ENCODE data around the gene SEH1L. TPM values are rescaled to one million over a fixed set of nuclear protein-coding genes. Genes with fewer than 3 reads are reported as not detected.
"Not testable (repeated sequence)": the region's sequence is repeated elsewhere in the genome, so short reads cannot be mapped to it uniquely, and the experiment has no call there.

SEH1L gene
- total RNA-seq, result 10 to 100 TPM; 90.3 to 92.5 TPM

DNA sequence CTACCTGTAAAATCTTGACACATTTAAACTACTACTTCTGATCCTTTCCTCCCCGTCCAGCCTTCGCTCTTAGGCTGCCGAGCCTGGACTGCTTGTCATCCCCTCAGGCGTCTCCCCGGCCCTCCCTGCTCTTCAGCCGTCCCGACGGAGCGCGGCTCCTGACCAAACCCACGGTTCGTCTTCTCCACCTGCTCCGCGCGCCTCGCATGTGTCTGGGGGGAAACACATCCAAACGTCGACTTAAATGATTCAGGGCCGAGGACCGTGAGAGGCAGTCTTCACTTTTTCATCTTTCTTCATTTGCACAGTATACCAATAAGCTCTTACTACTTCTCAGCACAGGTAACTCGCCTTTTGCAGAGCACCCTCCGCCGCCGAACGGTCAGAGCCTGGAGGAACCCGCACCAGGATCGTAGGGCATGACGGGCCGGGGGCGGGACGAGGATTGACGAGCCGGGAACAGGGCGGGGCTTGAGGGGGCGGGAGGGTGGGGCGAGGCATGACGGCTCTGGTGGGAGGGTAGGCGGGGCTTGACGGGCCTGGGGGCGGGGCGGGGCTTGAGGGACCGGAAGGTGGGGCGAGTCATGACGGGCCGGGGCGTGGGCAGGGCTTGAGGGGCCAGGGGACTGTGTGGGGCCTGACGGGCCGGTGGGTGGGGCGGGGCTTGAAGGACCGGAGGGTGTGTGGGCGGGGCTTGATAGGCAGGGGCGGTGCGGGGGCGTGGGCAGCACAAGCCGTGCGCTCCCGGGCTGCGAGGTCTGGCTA lies at the start of gene SEH1L:
TSS of gene SEH1L (plus strand) at position 727 of the 765 bp plus-strand sequence. CDS start 111 bp downstream, outside the sequence.
- H3K36me3 Mint-ChIP-seq, result peaks cover 20% of the 10 kb centered on the region
- POLR2A ChIA-PET, result interaction anchor here (1.0 to 2.3 kb wide), 9 partner anchors 15 to 615 kb away, joined by 3 to 17 read pairs (median 5); partner anchors contain the start of genes AFG3L2, CEP192 and PTPN2
- CTCF ChIA-PET, result no interaction called here
- H3K9me3 Mint-ChIP-seq, result peaks cover 4% of the 10 kb centered on the region
- peaks cover 44% of the 10 kb centered on the region for H3K4me1 Mint-ChIP-seq (ENCODE audit: low read depth)
- DNase-seq, result peak; percentile 100
- peak within 1 kb of the TSS; percentile 97 for H3K27ac Mint-ChIP-seq
- intact Hi-C loops (cut with micrococcal nuclease), result loop anchor here (1.0 kb wide), 7 partner anchors 44 to 570 kb away; partner anchors contain the start of genes AFG3L2, CEP192 and PSMG2
- no peaks in the 10 kb centered on the region for H3K27me3 Mint-ChIP-seq
- H3K4me3 Mint-ChIP-seq, result peak within 1 kb of the TSS; percentile 95

DNA sequence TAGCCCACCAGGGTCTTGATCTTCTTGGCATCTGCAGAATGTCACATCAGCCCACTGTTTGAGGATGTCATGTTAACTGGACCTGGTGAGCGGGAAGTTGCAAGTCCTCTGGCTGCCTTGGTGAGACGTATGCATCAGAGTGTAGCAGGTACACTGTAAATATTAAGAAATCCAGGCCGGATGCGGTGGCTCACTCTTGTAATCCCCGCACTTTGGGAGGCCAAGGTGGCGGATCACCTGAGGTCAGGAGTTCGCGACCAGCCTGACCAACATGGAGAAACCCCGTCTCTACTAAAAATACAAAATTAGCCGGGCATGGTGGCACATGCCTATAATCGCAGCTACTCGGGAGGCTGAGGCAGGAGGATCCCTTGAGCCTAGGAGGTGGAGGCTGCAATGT lies 46.6 kb upstream of the SEH1L start:
- H3K4me3 Mint-ChIP-seq; H3K36me3 Mint-ChIP-seq; intact Hi-C loops (cut with micrococcal nuclease); POLR2A ChIA-PET; H3K4me1 Mint-ChIP-seq (ENCODE audit: low read depth); DNase-seq; CTCF ChIA-PET; H3K27me3 Mint-ChIP-seq; H3K9me3 Mint-ChIP-seq; H3K27ac Mint-ChIP-seq: not testable (repeated sequence)

DNA sequence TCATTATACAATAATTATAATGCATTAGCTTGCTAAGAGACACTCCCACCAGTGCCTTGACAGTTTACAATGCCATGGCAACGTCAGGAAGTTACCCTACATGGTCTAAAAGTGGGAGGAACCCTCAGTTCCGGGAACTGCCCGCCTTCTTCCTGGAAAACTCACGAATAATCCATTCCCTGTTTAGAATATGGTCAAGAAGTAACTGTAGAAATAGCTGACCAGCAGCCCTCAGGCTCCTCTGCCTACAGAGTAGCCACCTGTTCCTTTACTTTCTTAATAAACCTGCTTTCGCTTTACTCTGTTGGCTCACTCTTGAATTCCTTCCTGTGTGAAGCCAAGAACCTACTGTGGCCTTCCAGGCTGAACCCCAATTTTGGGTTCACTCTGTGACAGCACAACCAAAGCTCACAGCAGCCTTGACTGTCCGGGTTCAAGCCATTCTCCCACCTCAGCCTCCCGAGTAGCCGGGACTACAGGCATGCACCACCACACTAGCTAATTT lies 43.7 kb upstream of the SEH1L start:
- intact Hi-C loops (cut with micrococcal nuclease), result no loop called here

GRCh38 chr18:12906119-12906518 lies 41.7 kb upstream of the SEH1L start:
- no peaks in the 10 kb centered on the region for H3K9me3 Mint-ChIP-seq
- POLR2A ChIA-PET, result interaction anchor here (0.6 kb wide), 1 partner anchor 40 kb away, joined by 3 read pairs; no protein-coding TSS in a partner anchor
- intact Hi-C loops (cut with micrococcal nuclease), result no loop called here
- H3K27ac Mint-ChIP-seq, result no peak overlapping the region
- H3K27me3 Mint-ChIP-seq, result peaks cover 2% of the 10 kb centered on the region
- peaks cover 11% of the 10 kb centered on the region for H3K4me1 Mint-ChIP-seq (ENCODE audit: low read depth)
- DNase-seq, result no peak
- H3K4me3 Mint-ChIP-seq, result no peak overlapping the region
- CTCF ChIA-PET, result no interaction called here
- H3K36me3 Mint-ChIP-seq, result no peaks in the 10 kb centered on the region

More for the DNA sequence above, 43.7 kb upstream of the SEH1L start:
- DNase-seq, result peak; percentile 77
- peaks cover 8% of the 10 kb centered on the region for H3K4me1 Mint-ChIP-seq (ENCODE audit: low read depth)
- CTCF ChIA-PET, result interaction anchor here (0.9 to 1.5 kb wide), 3 partner anchors 9 to 177 kb away, joined by 3 to 5 read pairs (median 4); no protein-coding TSS in a partner anchor
- peak overlapping the region; percentile 68 for H3K27ac Mint-ChIP-seq
- H3K4me3 Mint-ChIP-seq, result peak overlapping the region; percentile 50
- H3K9me3 Mint-ChIP-seq, result no peaks in the 10 kb centered on the region
- H3K27me3 Mint-ChIP-seq, result peaks cover 2% of the 10 kb centered on the region
- POLR2A ChIA-PET, result interaction anchor here (0.6 to 1.6 kb wide), 3 partner anchors 16 to 44 kb away, joined by 3 to 6 read pairs (median 3); no protein-coding TSS in a partner anchor
- no peaks in the 10 kb centered on the region for H3K36me3 Mint-ChIP-seq

- CTCF ChIA-PET, result no interaction called here
- no peak for DNase-seq
- Mint-ChIP-seq H3K4me1 (ENCODE audit: low read depth) (peaks cover 14% of the 10 kb centered on the region), H3K36me3 (peaks cover 1% of the 10 kb centered on the region), H3K27me3 (peaks cover 2% of the 10 kb centered on the region), H3K4me3 (no peak overlapping the region), H3K9me3 (no peaks in the 10 kb centered on the region), H3K27ac (no peak overlapping the region)
- POLR2A ChIA-PET, result interaction anchor here (0.6 kb wide), 1 partner anchor 40 kb away, joined by 3 read pairs; no protein-coding TSS in a partner anchor
- intact Hi-C loops (cut with micrococcal nuclease), result no loop called here
These were observed 41.0 kb upstream of the SEH1L start for GRCh38 chr18:12906773-12907172.

GRCh38 chr18:12907258-12907925 lies 40.4 kb upstream of the SEH1L start:
- no peak for DNase-seq
- Mint-ChIP-seq H3K9me3 (no peaks in the 10 kb centered on the region), H3K27ac (no peak overlapping the region), H3K36me3 (peaks cover 1% of the 10 kb centered on the region), H3K4me1 (ENCODE audit: low read depth) (peaks cover 14% of the 10 kb centered on the region), H3K27me3 (peaks cover 2% of the 10 kb centered on the region), H3K4me3 (no peak overlapping the region)
- ChIA-PET CTCF (no interaction called here), POLR2A (no interaction called here)
- intact Hi-C loops (cut with micrococcal nuclease), result no loop called here

DNA sequence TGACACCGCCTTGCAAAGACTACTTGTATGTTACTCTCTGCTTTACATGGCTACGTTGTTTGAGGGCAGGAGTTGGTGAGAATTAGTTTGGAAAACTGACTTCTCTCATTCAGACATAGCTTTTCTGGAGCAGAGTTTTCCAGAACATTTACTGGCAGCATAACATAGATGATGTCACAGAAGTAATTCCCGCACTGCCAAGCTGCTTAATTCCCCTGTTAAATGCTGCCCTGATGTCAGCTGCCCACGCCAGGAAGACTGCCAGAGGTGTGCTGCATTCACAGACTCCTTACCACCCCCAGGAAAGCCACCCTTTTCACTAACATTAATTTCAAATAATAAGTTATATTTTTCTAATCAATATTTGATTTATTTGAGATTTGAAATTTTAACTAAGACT lies 39.1 kb upstream of the SEH1L start:
- peaks cover 13% of the 10 kb centered on the region for H3K4me1 Mint-ChIP-seq (ENCODE audit: low read depth)
- H3K9me3 Mint-ChIP-seq, result peaks cover 9% of the 10 kb centered on the region
- H3K4me3 Mint-ChIP-seq, result no peak overlapping the region
- peaks cover 3% of the 10 kb centered on the region for H3K36me3 Mint-ChIP-seq
- intact Hi-C loops (cut with micrococcal nuclease), result no loop called here
- peaks cover 2% of the 10 kb centered on the region for H3K27me3 Mint-ChIP-seq
- no peak overlapping the region for H3K27ac Mint-ChIP-seq
- no peak for DNase-seq
- ChIA-PET POLR2A (no interaction called here), CTCF (no interaction called here)

DNA sequence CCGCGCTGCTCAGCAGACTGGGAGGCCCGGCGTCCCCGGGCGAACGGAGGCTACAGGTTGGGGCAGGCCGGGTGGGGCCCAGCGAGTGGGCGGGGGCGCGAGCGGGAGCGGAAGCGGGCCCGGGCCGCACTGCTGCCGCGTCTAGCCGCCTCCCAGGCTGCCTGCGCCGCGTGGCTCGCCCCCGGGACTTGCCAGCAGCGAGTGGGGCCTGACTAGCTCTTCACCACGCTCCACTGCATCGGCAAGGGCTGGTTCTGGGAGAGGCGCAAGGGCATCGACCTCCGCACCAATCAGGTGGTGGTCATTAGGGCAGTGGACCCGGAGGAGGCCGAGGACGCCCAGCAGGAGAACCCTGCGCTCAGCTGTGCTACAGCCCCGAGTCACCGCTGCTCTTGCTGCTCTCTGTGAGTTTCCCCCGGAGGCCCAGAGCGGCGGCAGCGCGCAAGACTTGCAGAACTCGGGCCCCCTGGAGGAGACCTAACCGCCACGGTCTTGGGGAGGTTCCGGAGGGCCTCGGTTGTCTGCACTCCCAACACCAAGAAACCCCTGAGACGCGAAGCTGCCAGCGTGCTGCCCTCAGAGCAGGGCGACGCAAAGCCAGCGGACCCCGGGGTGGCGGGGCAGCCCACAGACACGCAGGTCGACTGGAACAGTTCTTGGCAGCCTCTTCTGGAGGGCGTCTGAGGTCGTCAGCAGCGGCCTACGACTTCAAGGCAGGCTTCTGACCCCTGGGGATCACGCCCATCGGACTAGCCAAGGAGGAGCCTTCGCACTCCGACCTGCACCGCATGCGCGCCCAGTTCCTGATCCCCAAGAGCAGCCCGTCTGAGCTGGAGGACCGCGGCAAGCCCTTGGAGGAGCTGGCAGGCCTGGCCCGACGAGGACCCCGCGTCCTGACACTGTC lies 36.5 kb upstream of the SEH1L start:
- peaks cover 7% of the 10 kb centered on the region for H3K4me1 Mint-ChIP-seq (ENCODE audit: low read depth)
- ChIA-PET CTCF (interaction anchor here (1.2 kb wide), 1 partner anchor 23 kb away, joined by 4 read pairs; no protein-coding TSS in a partner anchor), POLR2A (interaction anchor here (0.9 to 1.6 kb wide), 3 partner anchors 10 to 37 kb away, joined by 3 to 5 read pairs (median 4); partner anchors contain the start of genes PTPN2 and SEH1L)
- peak; percentile 65 for DNase-seq
- intact Hi-C loops (cut with micrococcal nuclease), result no loop called here
- no peak overlapping the region for H3K27ac Mint-ChIP-seq
- peaks cover 3% of the 10 kb centered on the region for H3K36me3 Mint-ChIP-seq
- peaks cover 12% of the 10 kb centered on the region for H3K9me3 Mint-ChIP-seq
- H3K4me3 Mint-ChIP-seq, result peak overlapping the region; percentile 48
- H3K27me3 Mint-ChIP-seq, result peaks cover 2% of the 10 kb centered on the region

DNA sequence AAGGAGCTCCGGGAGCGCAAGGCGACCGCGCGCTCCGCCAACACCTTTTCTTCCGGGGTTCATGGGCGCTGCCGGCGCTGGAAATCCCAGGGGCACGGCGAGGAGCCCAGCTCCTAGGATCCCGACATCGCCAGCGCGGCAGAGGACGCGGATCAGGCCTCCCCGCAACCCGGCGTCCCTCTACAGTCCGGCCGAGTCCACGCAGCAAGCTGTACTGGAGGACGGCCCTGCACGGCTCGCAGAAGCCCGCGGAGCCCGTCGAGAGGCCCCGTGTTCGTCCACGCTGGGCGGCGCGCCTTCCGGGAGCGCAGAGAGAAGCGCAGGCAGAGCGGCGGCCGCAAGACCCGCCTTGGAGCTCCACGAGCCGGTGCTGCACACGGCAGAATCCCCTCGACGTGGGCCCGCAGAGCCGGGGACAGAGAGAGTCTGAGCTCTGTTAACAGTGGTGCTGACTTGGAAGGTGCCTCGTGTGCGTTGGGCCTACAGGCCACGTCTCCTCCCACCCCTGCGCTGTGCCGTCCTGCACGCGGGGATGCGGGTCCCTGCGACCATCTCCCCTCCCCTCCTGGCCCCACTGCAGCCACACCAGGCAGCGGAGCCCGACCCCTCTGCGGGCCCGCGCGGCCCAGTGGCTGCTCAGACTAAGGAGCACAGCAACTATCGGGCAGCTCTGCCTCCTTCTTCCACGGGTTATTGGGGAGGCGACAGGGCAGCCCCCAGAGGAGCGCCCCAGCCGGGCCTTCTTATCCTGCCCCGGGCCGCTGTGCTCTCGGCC lies 35.7 kb upstream of the SEH1L start:
- intact Hi-C loops (cut with micrococcal nuclease), result no loop called here
- Mint-ChIP-seq H3K4me1 (ENCODE audit: low read depth) (peaks cover 7% of the 10 kb centered on the region), H3K36me3 (peaks cover 3% of the 10 kb centered on the region), H3K27me3 (peaks cover 2% of the 10 kb centered on the region), H3K4me3 (no peak overlapping the region), H3K9me3 (peaks cover 12% of the 10 kb centered on the region), H3K27ac (no peak overlapping the region)
- no peak for DNase-seq
- CTCF ChIA-PET, result no interaction called here
- POLR2A ChIA-PET, result interaction anchor here (0.9 to 1.6 kb wide), 2 partner anchors 9 to 28 kb away, joined by 4 to 5 read pairs; partner anchors contain the start of gene PTPN2

- Mint-ChIP-seq H3K27ac (no peak overlapping the region), H3K4me3 (no peak overlapping the region), H3K9me3 (no peaks in the 10 kb centered on the region), H3K27me3 (no peaks in the 10 kb centered on the region), H3K4me1 (ENCODE audit: low read depth) (peaks cover 6% of the 10 kb centered on the region), H3K36me3 (no peaks in the 10 kb centered on the region)
- intact Hi-C loops (cut with micrococcal nuclease), result loop anchor here (1.0 kb wide), 1 partner anchor 82 kb away; no protein-coding TSS in a partner anchor
- peak; percentile 61 for DNase-seq
- POLR2A ChIA-PET, result interaction anchor here (0.6 to 1.4 kb wide), 5 partner anchors 9 to 146 kb away, joined by 3 to 5 read pairs (median 4); partner anchors contain the start of gene PTPN2
- CTCF ChIA-PET, result interaction anchor here (0.6 to 2.5 kb wide), 8 partner anchors 13 to 536 kb away, joined by 3 to 34 read pairs (median 3); no protein-coding TSS in a partner anchor
These were observed 26.6 kb upstream of the SEH1L start for GRCh38 chr18:12921178-12921577.
